K562 (cell line): ENCODE results near the gene SLC6A7. TPM values are rescaled to one million over a fixed set of nuclear protein-coding genes. Genes with fewer than 3 reads are reported as not detected.

Experiments used
- CBX1 ChIP-seq: sonication (generic); IDR thresholded peaks from 2 replicates; pipeline ENCODE4 v1.6.1; 2016; ENCODE audit warnings: antibody characterized with exemption, low read depth, mild to moderate bottlenecking
- CTBP1 ChIP-seq: fragments of 450-650 bp; IDR thresholded peaks from 2 replicates; pipeline ENCODE4 v1.6.1; 2016; ENCODE audit warnings: borderline replicate concordance
- DPF2 ChIP-seq: fragments of 450-650 bp; IDR thresholded peaks from 2 replicates; pipeline ENCODE4 v1.6.1; 2016
- FOXA3 ChIP-seq, 2 experiments: fragments of 450-650 bp in 1 of 2; sonication (generic) in 1 of 2; formaldehyde crosslinking; IDR thresholded peaks in 1 of 2; conservative IDR thresholded peaks in 1 of 2; 2 replicates each; pipeline versions ENCODE4 v1.4.0 to v1.8.0; 2020 to 2022; ENCODE audit warnings: mild to moderate bottlenecking in 2 of 2, missing genetic modification reagents in 1 of 2
- GABPB1 ChIP-seq: sonication (generic); formaldehyde crosslinking; IDR thresholded peaks from 2 replicates; pipeline ENCODE4 v1.8.0; 2022; ENCODE audit warnings: mild to moderate bottlenecking, missing genetic modification reagents
- ILK ChIP-seq: fragments of 450-650 bp; IDR thresholded peaks from 2 replicates; pipeline ENCODE4 v1.6.1; 2016; ENCODE audit warnings: missing genetic modification characterization, low read depth, mild to moderate bottlenecking, missing compliant biosample characterization, moderate library complexity, borderline replicate concordance
- MEF2D ChIP-seq: conservative IDR thresholded peaks from 2 replicates; pipeline ENCODE4 v1.6.1; 2016; ENCODE audit warnings: low read depth, missing genetic modification characterization, missing compliant biosample characterization
- MEIS2 ChIP-seq: fragments of 450-650 bp; IDR thresholded peaks from 2 replicates; pipeline ENCODE4 v1.6.1; 2014; ENCODE audit warnings: mild to moderate bottlenecking; ENCODE audit not compliant: partially characterized antibody
- MXD1 ChIP-seq: fragments of 250-450 bp; sonication (Bioruptor Pico); IDR thresholded peaks from 2 replicates; pipeline ENCODE4 v1.8.0; 2021; ENCODE audit warnings: borderline replicate concordance, mild to moderate bottlenecking, moderate library complexity; ENCODE audit not compliant: poor library complexity, severe bottlenecking
- NFYB ChIP-seq: IDR thresholded peaks from 2 replicates; pipeline ENCODE4 v1.6.1; 2011; ENCODE audit warnings: mild to moderate bottlenecking, moderate library complexity; ENCODE audit not compliant: insufficient read length; ENCODE audit errors: extremely low read depth
- PPARD ChIP-seq: fragments of 250-450 bp; sonication (Bioruptor Pico); IDR thresholded peaks from 2 replicates; pipeline ENCODE4 v1.8.0; 2022; ENCODE audit warnings: inconsistent platforms, mild to moderate bottlenecking, moderate library complexity
- SMARCA4 ChIP-seq: fragments of 450-650 bp; IDR thresholded peaks from 2 replicates; pipeline ENCODE4 v1.6.1; 2016
- SNIP1 ChIP-seq: fragments of 450-650 bp; IDR thresholded peaks from 2 replicates; pipeline ENCODE4 v1.7.1; 2017; ENCODE audit warnings: low read depth, mild to moderate bottlenecking
- SREBF1 ChIP-seq: fragments of 150-350 bp; IDR thresholded peaks from 2 replicates; pipeline ENCODE4 v1.6.1; 2014; ENCODE audit warnings: antibody characterized with exemption, low read depth, low read length, borderline replicate concordance
- SRF ChIP-seq, 2 experiments: fragments of 250-450, 450-650 bp in 1 of 2; sonication (Bioruptor Pico) in 1 of 2; sonication (generic) in 1 of 2; formaldehyde crosslinking; IDR thresholded peaks; 2 replicates each; pipeline versions ENCODE4 v1.5.0 to v1.5.1; 2020 to 2022; ENCODE audit warnings: mild to moderate bottlenecking in 1 of 2, missing genetic modification reagents in 1 of 2
- TRIM24 ChIP-seq, 2 experiments: fragments of 450-650 bp; IDR thresholded peaks; 2 replicates each; pipeline ENCODE4 v1.6.1; 2016
- XRCC5 ChIP-seq: fragments of 200-400 bp; formaldehyde crosslinking; IDR thresholded peaks from 2 replicates; pipeline ENCODE4 v1.6.1; 2017; ENCODE audit warnings: low read depth, mild to moderate bottlenecking, low read length
- ZBTB17 ChIP-seq: fragments of 450-650 bp; formaldehyde crosslinking; IDR thresholded peaks from 2 replicates; pipeline ENCODE4 v1.4.0; 2020; ENCODE audit warnings: mild to moderate bottlenecking
- ZNF124 ChIP-seq: sonication (generic); formaldehyde crosslinking; IDR thresholded peaks from 2 replicates; pipeline ENCODE4 v1.8.1; 2022; ENCODE audit warnings: missing genetic modification reagents
- ZNF282 ChIP-seq: sonication (generic); formaldehyde crosslinking; IDR thresholded peaks from 2 replicates; pipeline ENCODE4 v1.8.1; 2023; ENCODE audit warnings: missing genetic modification reagents
- ZNF57 ChIP-seq: fragments of 450-650 bp; formaldehyde crosslinking; IDR thresholded peaks from 2 replicates; pipeline ENCODE4 v1.4.0; 2020; ENCODE audit warnings: mild to moderate bottlenecking, moderate library complexity
- ZNF586 ChIP-seq: fragments of 450-650 bp; formaldehyde crosslinking; conservative IDR thresholded peaks from 2 replicates; pipeline ENCODE4 v1.4.0; 2020; ENCODE audit warnings: mild to moderate bottlenecking, moderate library complexity
- ZNF695 ChIP-seq: fragments of 450-650 bp; formaldehyde crosslinking; IDR thresholded peaks from 2 replicates; pipeline ENCODE4 v1.4.0; 2020; ENCODE audit warnings: mild to moderate bottlenecking, moderate library complexity
- ZNF766 ChIP-seq: fragments of 200-800 bp; sonication (Bioruptor generic); conservative IDR thresholded peaks from 2 replicates; pipeline ENCODE4 v1.6.1; 2016; ENCODE audit warnings: missing genetic modification characterization, missing compliant biosample characterization
- polyA plus RNA-seq, 8 experiments: library from polyadenylated mRNA; depleted of rRNA in 4 of 8; stranded (reverse) in 5 of 8; unstranded in 3 of 8; fragments of >200 nt; fragmentation: Nextera tagmentation in 2 of 8; fragmentation: Illumina TruSeq in 1 of 8; extraction: Ambion mirVana in 2 of 8; extraction: Trizol in 1 of 8; gene quantifications; 2 replicates each; pipeline versions ENCODE4 v1.2.1 to v1.2.3, GENCODE V29; 2011 to 2014; ENCODE audit warnings: inconsistent platforms in 1 of 8, missing spikeins in 1 of 8
- total RNA-seq, 7 experiments: library from RNA; depleted of rRNA in 6 of 7; stranded (reverse); fragments of >200 nt in 6 of 7; fragmentation: Illumina TruSeq in 2 of 7; extraction: Trizol in 2 of 7; gene quantifications; 2 replicates each; pipeline versions ENCODE4 v1.2.1 to v1.2.3, GENCODE V29; 2011 to 2021; ENCODE audit warnings: low replicate concordance in 1 of 7
- TF ChIP-seq, protein P1 (sequence below): IDR thresholded peaks from 3 replicates; pipeline ENCODE4 v1.6.1; 2011; ENCODE audit warnings: borderline replicate concordance, mild to moderate bottlenecking, moderate library complexity; ENCODE audit not compliant: insufficient read length; ENCODE audit errors: extremely low read depth
- TF ChIP-seq, protein P2 (sequence below): sonication (generic); formaldehyde crosslinking; IDR thresholded peaks from 2 replicates; pipeline ENCODE4 v1.8.1; 2022; ENCODE audit warnings: missing genetic modification reagents
- TF ChIP-seq, protein P3 (sequence below): sonication (generic); formaldehyde crosslinking; IDR thresholded peaks from 2 replicates; pipeline ENCODE4 v1.9.0; 2022; ENCODE audit warnings: mild to moderate bottlenecking, missing genetic modification reagents

SLC6A7 gene
- total and polyA plus RNA-seq, 9 of the 15 experiments (the other 6 are each of a cell fraction or from before 2014, with no cell fraction given) = not detected

- TF ChIP-seq MEIS2 (peak; percentile 88), TRIM24 (IDR thresholded peaks at IDR 0.05) (peak in 1 of 2 experiments; percentile 56; a peak in 1 of 4 replicates), SNIP1 (no peak), MEF2D (tag) (no peak), GABPB1 (peak; percentile 6; the same call in 1 of the 2 replicates), ZBTB17 (CRISPR knock-in tag) (no peak), ZNF766 (CRISPR knock-in tag) (0 out of 2 replicates have a peak, but pooled peaks have one; percentile 52), ZNF124 (no peak), ZNF586 (CRISPR knock-in tag) (no peak), CTBP1 (peak; percentile 99), ZNF282 (no peak), SMARCA4 (peak; percentile 83), ILK (tag) (no peak), DPF2 (peak; percentile 86), CBX1 (no peak), ZNF57 (CRISPR knock-in tag) (no peak), MXD1 (CRISPR knock-in tag) (no peak), FOXA3 (CRISPR knock-in tag; conservative IDR thresholded peaks at IDR 0.05 in 1 of 2, IDR thresholded peaks at IDR 0.05 in 1 of 2) (0 out of 4 replicates have a peak, but pooled peaks of 1 of the 2 experiments have one; percentile 36), NFYB (no peak), XRCC5 (no peak), ZNF695 (CRISPR knock-in tag) (no peak), PPARD (no peak), SREBF1 (no peak), SRF (CRISPR knock-in tag; IDR thresholded peaks at IDR 0.05) (no peak)
- TF ChIP-seq, protein P1, sequence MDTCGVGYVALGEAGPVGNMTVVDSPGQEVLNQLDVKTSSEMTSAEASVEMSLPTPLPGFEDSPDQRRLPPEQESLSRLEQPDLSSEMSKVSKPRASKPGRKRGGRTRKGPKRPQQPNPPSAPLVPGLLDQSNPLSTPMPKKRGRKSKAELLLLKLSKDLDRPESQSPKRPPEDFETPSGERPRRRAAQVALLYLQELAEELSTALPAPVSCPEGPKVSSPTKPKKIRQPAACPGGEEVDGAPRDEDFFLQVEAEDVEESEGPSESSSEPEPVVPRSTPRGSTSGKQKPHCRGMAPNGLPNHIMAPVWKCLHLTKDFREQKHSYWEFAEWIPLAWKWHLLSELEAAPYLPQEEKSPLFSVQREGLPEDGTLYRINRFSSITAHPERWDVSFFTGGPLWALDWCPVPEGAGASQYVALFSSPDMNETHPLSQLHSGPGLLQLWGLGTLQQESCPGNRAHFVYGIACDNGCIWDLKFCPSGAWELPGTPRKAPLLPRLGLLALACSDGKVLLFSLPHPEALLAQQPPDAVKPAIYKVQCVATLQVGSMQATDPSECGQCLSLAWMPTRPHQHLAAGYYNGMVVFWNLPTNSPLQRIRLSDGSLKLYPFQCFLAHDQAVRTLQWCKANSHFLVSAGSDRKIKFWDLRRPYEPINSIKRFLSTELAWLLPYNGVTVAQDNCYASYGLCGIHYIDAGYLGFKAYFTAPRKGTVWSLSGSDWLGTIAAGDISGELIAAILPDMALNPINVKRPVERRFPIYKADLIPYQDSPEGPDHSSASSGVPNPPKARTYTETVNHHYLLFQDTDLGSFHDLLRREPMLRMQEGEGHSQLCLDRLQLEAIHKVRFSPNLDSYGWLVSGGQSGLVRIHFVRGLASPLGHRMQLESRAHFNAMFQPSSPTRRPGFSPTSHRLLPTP = no peak
- TF ChIP-seq, protein P2, sequence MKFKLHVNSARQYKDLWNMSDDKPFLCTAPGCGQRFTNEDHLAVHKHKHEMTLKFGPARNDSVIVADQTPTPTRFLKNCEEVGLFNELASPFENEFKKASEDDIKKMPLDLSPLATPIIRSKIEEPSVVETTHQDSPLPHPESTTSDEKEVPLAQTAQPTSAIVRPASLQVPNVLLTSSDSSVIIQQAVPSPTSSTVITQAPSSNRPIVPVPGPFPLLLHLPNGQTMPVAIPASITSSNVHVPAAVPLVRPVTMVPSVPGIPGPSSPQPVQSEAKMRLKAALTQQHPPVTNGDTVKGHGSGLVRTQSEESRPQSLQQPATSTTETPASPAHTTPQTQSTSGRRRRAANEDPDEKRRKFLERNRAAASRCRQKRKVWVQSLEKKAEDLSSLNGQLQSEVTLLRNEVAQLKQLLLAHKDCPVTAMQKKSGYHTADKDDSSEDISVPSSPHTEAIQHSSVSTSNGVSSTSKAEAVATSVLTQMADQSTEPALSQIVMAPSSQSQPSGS = no peak
- TF ChIP-seq, protein P3, sequence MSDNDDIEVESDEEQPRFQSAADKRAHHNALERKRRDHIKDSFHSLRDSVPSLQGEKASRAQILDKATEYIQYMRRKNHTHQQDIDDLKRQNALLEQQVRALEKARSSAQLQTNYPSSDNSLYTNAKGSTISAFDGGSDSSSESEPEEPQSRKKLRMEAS (CRISPR knock-in tag) = 0 out of 2 replicates have a peak, but pooled peaks have one; percentile 32
Observed at GRCh38 chr5:150142959-150143349, 46.9 kb upstream of the SLC6A7 start (continued).
